ENCODE results near the gene NKD2.
"Not testable (repeated sequence)": the region's sequence is repeated elsewhere in the genome, so short reads cannot be mapped to it uniquely, and the experiment has no call there.

The NKD2 gene

GRCh38 chr5:1008451-1009358 is at the start of gene NKD2:
Gene NKD2 (plus strand): TSS chr5:1008802. CDS start chr5:1009058, 256 bp downstream.
- DNase-seq, result no peak

GRCh38 chr5:959581-960531 is 48.7 kb upstream of the NKD2 start:
- DNase-seq, result no peak

GRCh38 chr5:960551-960950 is 48.1 kb upstream of the NKD2 start:
- no peak for DNase-seq

- no peak for DNase-seq
These were observed 47.4 kb upstream of the NKD2 start for GRCh38 chr5:961002-961710.

- no peak for DNase-seq
These were observed 46.8 kb upstream of the NKD2 start for GRCh38 chr5:961711-962240.

GRCh38 chr5:962386-962785 is 46.2 kb upstream of the NKD2 start:
- no peak for DNase-seq

- DNase-seq, result no peak
These were observed 45.8 kb upstream of the NKD2 start for GRCh38 chr5:962801-963200.

GRCh38 chr5:963310-963672 is 45.3 kb upstream of the NKD2 start:
- DNase-seq, result no peak

- no peak for DNase-seq
These were observed 44.7 kb upstream of the NKD2 start for GRCh38 chr5:963673-964531.

- DNase-seq, result no peak
These were observed 43.8 kb upstream of the NKD2 start for GRCh38 chr5:964821-965220.

GRCh38 chr5:965604-966344 is 42.8 kb upstream of the NKD2 start:
- no peak for DNase-seq

- DNase-seq, result no peak
These were observed 42.3 kb upstream of the NKD2 start for GRCh38 chr5:966345-966710.

GRCh38 chr5:966941-967340 is 41.7 kb upstream of the NKD2 start:
- DNase-seq, result no peak

GRCh38 chr5:968881-969280 is 39.7 kb upstream of the NKD2 start:
- no peak for DNase-seq

GRCh38 chr5:969408-969839 is 39.2 kb upstream of the NKD2 start:
- no peak for DNase-seq

GRCh38 chr5:972575-972974 is 36.0 kb upstream of the NKD2 start:
- DNase-seq, result not testable (repeated sequence)

- DNase-seq, result no peak
These were observed 31.5 kb upstream of the NKD2 start for GRCh38 chr5:976849-977751.

- no peak for DNase-seq
These were observed 30.5 kb upstream of the NKD2 start for GRCh38 chr5:978054-978453.

GRCh38 chr5:978693-979092 is 29.9 kb upstream of the NKD2 start:
- no peak for DNase-seq
